Measurements from ENCODE around the gene ATP1B3. TPM values are rescaled to one million over a fixed set of nuclear protein-coding genes. Genes with fewer than 3 reads are reported as not detected.

Gene ATP1B3
- total and polyA plus RNA-seq, 9 of the 15 experiments (the other 6 are each of a cell fraction or from before 2014, with no cell fraction given) = 48.3 to 202 (median 123) TPM

DNA sequence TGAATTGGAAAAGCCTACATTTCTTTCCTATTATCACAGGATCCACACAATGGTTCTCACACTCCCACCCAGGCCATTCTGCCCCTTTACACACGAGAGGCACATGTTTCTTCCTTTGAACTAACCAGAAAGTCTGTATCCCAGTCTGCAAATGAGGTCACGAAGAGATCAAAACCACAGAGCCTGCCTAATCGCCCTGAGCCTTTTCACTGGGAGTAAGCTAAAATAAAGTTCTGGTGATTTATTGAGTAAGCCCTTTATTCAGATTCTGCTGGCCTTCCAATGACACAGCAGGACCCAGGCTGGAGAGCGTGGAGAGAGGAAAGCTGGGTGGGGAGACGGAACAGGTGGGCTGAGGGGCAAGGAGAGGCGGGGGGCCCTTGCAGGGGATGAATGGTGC, 78.7 kb downstream of the ATP1B3 start:
- POLR2A ChIA-PET = interaction anchor here (0.8 kb wide), 1 partner anchor 9 kb away, joined by 5 read pairs; no protein-coding TSS in a partner anchor
- Histone ChIP-seq H3K9me3 (replicated peaks; ENCODE audit: control insufficient read depth, insufficient read depth, low read depth, low read length) (no peaks in the 10 kb centered on the region), H3K9ac (ENCODE audit: insufficient read depth in 1 of 2, low read depth in 2 of 2, low read length in 2 of 2) (no peak overlapping the region), H3K27me3 (ENCODE audit: control insufficient read depth in 2 of 2, insufficient read depth in 2 of 2, low read length in 2 of 2) (no peaks in the 10 kb centered on the region), H3K27ac (ENCODE audit: extremely low read depth, low read depth, low read length) (no peak overlapping the region), H2AFZ (ENCODE audit: low read depth, low read length) (no peak overlapping the region), H3K9me1 (ENCODE audit: control insufficient read depth, insufficient read depth, low read length) (no peaks in the 10 kb centered on the region), H3K36me3 (ENCODE audit: control insufficient read depth, insufficient read depth, low read length) (peaks cover 70% of the 10 kb centered on the region), H3K4me2 (ENCODE audit: insufficient read depth, low read length) (no peak overlapping the region), H4K20me1 (replicated peaks; ENCODE audit: control insufficient read depth, insufficient read depth, low read length) (no peaks in the 10 kb centered on the region), H3K4me1 (replicated peaks in 1 of 2; ENCODE audit: control insufficient read depth in 2 of 2, insufficient read depth in 2 of 2, low read length in 2 of 2) (no peaks in the 10 kb centered on the region), H3K79me2 (ENCODE audit: control insufficient read depth, insufficient read depth, low read length) (no peaks in the 10 kb centered on the region), H3K4me3 (no peak overlapping the region)
- no peak for TF ChIP-seq ZNF318 (IDR thresholded peaks at IDR 0.05; ENCODE audit: borderline replicate concordance in 1 of 2, low read depth in 1 of 2)
- no peak for TF ChIP-seq ZNF212 (CRISPR knock-in tag; IDR thresholded peaks at IDR 0.05)
- no peak for TF ChIP-seq SP1 (CRISPR knock-in tag; IDR thresholded peaks at IDR 0.05)
- TF ChIP-seq SMARCA4 (IDR thresholded peaks at IDR 0.05) = no peak
- no peak for TF ChIP-seq GTF2A2 (tag; IDR thresholded peaks at IDR 0.05)
- TF ChIP-seq ZNF717 (CRISPR knock-in tag; IDR thresholded peaks at IDR 0.05) = no peak
- TF ChIP-seq POLR2AphosphoS5 (IDR thresholded peaks at IDR 0.05; ENCODE audit: control insufficient read depth, insufficient read depth, low read depth, low read length) = no peak
- no peak for TF ChIP-seq PURB (CRISPR knock-in tag; IDR thresholded peaks at IDR 0.05; ENCODE audit: low read depth)
- no peak for TF ChIP-seq ZNF140 (CRISPR knock-in tag; IDR thresholded peaks at IDR 0.05)
- no peak for TF ChIP-seq POLR2AphosphoS2 (IDR thresholded peaks at IDR 0.05; ENCODE audit: low read length)
- no peak for TF ChIP-seq PHF8 (IDR thresholded peaks at IDR 0.05; ENCODE audit: borderline replicate concordance, low read length)
- no peak for TF ChIP-seq CBX3 (IDR thresholded peaks at IDR 0.05; ENCODE audit: borderline replicate concordance in 1 of 2, low read length in 2 of 2)
- no peak for TF ChIP-seq NELFE (IDR thresholded peaks at IDR 0.05; ENCODE audit: insufficient read depth, insufficient read length)
- no peak for TF ChIP-seq SAFB2 (IDR thresholded peaks at IDR 0.05; ENCODE audit: borderline replicate concordance, low read depth, low read length, severe bottlenecking)
- no peak for TF ChIP-seq MYNN (IDR thresholded peaks at IDR 0.05)
- TF ChIP-seq MYNN (CRISPR knock-in tag; IDR thresholded peaks at IDR 0.05) = no peak
- no peak for TF ChIP-seq RFX1 (IDR thresholded peaks at IDR 0.05)
- DNase-seq (ENCODE audit: extremely low read depth in 1 of 4, low spot score in 3 of 4) (no peak), FAIRE-seq (no peak), ATAC-seq (no peak)
- intact Hi-C loops (cut with micrococcal nuclease) (no loop called here), in situ Hi-C loops (cut with MboI) (no loop called here)
- BruUV-seq (replicated peaks) = no TSS peak
- 90% methylated on average over 6 of the region's 6 CpGs for WGBS (ENCODE audit: insufficient coverage, low coverage, missing lambda C conversion rate)
- CTCF ChIA-PET (ENCODE audit: low intra/inter-chr PET ratio) = interaction anchor here (1.0 kb wide), 1 partner anchor 38 kb away, joined by 3 read pairs; no protein-coding TSS in a partner anchor
